T-helper 17 cell (primary cell): ENCODE results near the gene FAM177A1. TPM values are rescaled to one million over a fixed set of nuclear protein-coding genes. Genes with fewer than 3 reads are reported as not detected.
"Not testable (repeated sequence)": the region's sequence is repeated elsewhere in the genome, so short reads cannot be mapped to it uniquely, and the experiment has no call there.

Source experiments
- ATAC-seq: fragments of 150-1000 bp; cut with Tn5 transposase; 2 replicates; pipeline ENCODE4 v1.10.0; 2021; ENCODE audit warnings: mild to moderate bottlenecking, moderate library complexity
- DNase-seq, 3 donors: peaks; one replicate each; pipeline versions ENCODE4 v3.0.0 to v3.0.0-alpha.2; 2020 to 2021
- H3K9me3 ChIP-seq: one replicate; pipeline ENCODE4 v1.7.0; 2013; ENCODE audit warnings: low read length, mild to moderate bottlenecking; ENCODE audit not compliant: control insufficient read depth, poor library complexity, severe bottlenecking
- H3K27ac Mint-ChIP-seq: one replicate; pipeline ENCODE4 v1.8.0; 2022; ENCODE audit warnings: mild to moderate bottlenecking, moderate library complexity, mixed read lengths
- H3K27me3 Mint-ChIP-seq: one replicate; pipeline ENCODE4 v1.8.0; 2022; ENCODE audit warnings: mixed read lengths
- H3K36me3 Mint-ChIP-seq: one replicate; pipeline ENCODE4 v1.8.0; 2022; ENCODE audit warnings: low read depth, mixed read lengths
- H3K4me1 Mint-ChIP-seq: one replicate; pipeline ENCODE4 v1.8.0; 2022; ENCODE audit warnings: mild to moderate bottlenecking, mixed read lengths
- H3K4me3 Mint-ChIP-seq: one replicate; pipeline ENCODE4 v1.8.0; 2022; ENCODE audit warnings: mild to moderate bottlenecking, moderate library complexity, mixed read lengths
- total RNA-seq, 4 donors: library from RNA in 2 of 4; stranded (reverse) in 2 of 4; gene quantifications; one replicate each; pipeline ENCODE4 v1.2.3 and lab custom pipeline; 2022 to 2026

Gene FAM177A1, protein sequence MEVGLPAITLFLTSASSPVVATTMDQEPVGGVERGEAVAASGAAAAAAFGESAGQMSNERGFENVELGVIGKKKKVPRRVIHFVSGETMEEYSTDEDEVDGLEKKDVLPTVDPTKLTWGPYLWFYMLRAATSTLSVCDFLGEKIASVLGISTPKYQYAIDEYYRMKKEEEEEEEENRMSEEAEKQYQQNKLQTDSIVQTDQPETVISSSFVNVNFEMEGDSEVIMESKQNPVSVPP
- 100 to 1,000 TPM; 109 to 111 TPM for total RNA-seq
- 36.6 to 64.8 reads per million in 2 donors for total RNA-seq (lab: John Stamatoyannopoulos, UW)

DNA sequence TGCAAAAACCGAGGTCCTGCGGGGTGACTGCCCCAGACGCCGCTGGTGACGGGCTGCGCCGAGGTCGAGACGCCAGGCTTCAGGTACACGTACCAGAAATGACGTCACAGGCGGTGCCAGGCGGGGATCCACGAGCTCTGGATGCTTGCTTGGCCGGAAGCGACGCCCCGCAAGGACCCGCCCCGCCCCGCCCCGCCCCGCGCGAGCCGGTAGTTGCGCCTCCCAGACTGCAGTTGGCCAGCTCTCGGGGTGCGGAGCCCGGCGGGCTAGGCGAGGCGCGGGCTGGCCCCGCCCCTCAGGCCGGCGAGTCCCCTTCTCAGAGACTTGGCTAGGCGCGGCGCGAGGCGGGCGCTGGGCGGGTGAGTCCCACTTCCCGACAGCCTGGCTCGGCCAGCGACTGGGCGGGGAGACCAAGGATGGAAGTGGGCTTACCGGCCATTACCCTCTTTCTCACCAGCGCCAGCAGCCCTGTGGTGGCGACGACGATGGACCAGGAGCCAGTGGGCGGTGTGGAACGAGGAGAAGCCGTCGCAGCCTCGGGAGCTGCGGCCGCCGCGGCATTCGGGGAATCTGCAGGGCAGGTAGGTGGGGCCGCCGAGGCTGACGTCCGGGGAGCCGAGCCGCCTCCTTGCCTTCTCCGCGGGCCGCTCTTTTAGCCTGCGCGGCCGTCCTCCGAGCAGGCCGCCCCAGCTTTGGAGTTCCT, at the start of gene FAM177A1:
TSS of gene FAM177A1 (plus strand) at position 225 of the 703 bp plus-strand sequence. CDS start at position 417, 192 bp downstream.
- DNase-seq (peak; percentile 97 to 99 (median 98)), ATAC-seq (peak; percentile 87)
- H3K9me3 ChIP-seq, result no peaks in the 10 kb centered on the region
- H3K27me3 Mint-ChIP-seq, result no peaks in the 10 kb centered on the region
- peaks cover 22% of the 10 kb centered on the region for H3K4me1 Mint-ChIP-seq
- peak within 1 kb of the TSS; percentile 97 for H3K4me3 Mint-ChIP-seq
- peak within 1 kb of the TSS; percentile 99 for H3K27ac Mint-ChIP-seq
- H3K36me3 Mint-ChIP-seq, result peaks cover 2% of the 10 kb centered on the region

DNA sequence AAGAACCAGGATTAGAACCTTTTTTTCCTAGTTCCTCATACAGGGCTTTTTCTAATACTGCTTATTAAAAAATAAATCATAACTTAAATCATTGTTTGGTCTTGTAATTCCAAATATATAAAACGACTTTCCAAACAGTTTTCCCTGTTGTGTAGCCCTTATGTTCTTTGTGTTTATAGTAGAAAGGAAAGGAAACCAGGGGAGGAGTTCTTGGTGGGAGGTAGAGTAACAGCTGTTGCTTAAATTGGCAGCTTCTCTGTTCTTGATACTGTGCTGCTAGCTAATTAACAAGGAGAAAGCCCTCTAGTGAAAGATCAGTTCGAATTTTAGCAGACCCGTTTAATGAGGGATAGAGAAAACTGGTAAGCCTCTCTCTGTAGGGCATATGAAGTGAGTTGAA, 48.3 kb upstream of the FAM177A1 start:
- H3K4me1 Mint-ChIP-seq, result peaks cover 9% of the 10 kb centered on the region
- H3K27ac Mint-ChIP-seq, result peak overlapping the region; percentile 21
- H3K9me3 ChIP-seq, result no peaks in the 10 kb centered on the region
- H3K4me3 Mint-ChIP-seq, result no peak overlapping the region
- ATAC-seq, result no peak
- H3K36me3 Mint-ChIP-seq, result peaks cover 5% of the 10 kb centered on the region
- H3K27me3 Mint-ChIP-seq, result no peaks in the 10 kb centered on the region
- DNase-seq, result no peak

DNA sequence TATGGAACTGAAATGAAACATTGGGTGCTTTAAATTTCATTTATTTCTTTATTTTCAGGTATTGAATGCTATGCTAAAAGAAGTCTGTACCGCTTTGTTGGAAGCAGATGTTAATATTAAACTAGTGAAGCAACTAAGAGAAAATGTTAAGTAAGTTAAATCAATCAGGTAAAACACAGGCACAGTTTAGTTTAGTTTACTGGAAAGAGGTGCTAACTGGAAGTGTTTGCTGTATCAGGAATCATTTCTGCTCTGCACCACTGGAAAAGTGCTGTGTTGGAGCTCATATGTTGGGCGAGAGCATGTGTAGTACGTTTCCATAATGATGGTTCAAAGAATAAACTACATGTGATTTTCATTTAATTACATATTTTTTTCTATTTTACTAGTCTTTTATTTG, 46.6 kb upstream of the FAM177A1 start:
- no peak overlapping the region for H3K4me3 Mint-ChIP-seq
- no peaks in the 10 kb centered on the region for H3K27me3 Mint-ChIP-seq
- no peak for ATAC-seq
- no peak overlapping the region for H3K27ac Mint-ChIP-seq
- peaks cover 5% of the 10 kb centered on the region for H3K4me1 Mint-ChIP-seq
- DNase-seq, result no peak
- peaks cover 3% of the 10 kb centered on the region for H3K36me3 Mint-ChIP-seq
- H3K9me3 ChIP-seq, result no peaks in the 10 kb centered on the region

DNA sequence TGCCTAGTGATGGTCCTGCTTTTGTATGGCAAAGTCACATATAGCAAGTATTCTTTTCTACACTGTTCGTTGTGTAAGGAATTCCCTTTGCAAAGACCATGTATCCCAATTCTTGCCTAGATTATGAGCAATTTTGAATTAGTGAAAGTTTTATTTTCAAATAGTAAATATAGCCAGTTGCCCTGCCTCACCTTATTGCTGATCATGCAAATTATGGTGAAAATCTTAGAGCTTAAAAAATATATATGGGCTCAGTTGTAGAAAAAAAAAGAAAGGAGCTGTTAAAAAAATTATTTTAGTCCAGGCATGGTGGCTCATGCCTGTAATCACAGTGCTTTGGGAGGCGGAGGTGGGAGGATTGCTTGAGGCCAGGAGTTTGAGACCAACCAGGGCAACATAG, 44.5 kb upstream of the FAM177A1 start:
- Mint-ChIP-seq H3K4me3 (no peak overlapping the region), H3K27ac (no peak overlapping the region), H3K27me3 (no peaks in the 10 kb centered on the region), H3K36me3 (peaks cover 2% of the 10 kb centered on the region), H3K4me1 (peaks cover 4% of the 10 kb centered on the region)
- no peaks in the 10 kb centered on the region for H3K9me3 ChIP-seq
- no peak for ATAC-seq
- no peak for DNase-seq

DNA sequence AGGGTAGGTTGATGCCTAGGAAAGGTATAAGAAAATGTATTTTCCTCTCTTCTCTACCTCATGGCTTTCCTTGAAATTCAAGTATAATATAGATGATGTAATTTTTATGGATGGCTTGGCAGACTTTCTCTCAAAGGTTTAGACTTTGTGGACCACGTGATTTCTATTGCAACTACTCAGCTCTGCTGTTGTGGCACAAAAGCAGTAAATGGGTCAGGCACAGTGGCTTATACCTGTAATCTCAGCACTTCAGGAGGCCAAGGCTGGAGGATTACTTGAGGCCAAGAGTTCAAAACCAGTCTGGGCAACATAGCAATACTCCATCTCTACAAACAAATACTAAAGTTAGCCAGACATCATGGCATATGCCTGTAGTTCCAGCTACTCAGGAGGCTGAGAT, 41.2 kb upstream of the FAM177A1 start:
- H3K36me3 Mint-ChIP-seq, result peaks cover 5% of the 10 kb centered on the region
- no peaks in the 10 kb centered on the region for H3K9me3 ChIP-seq
- DNase-seq, result no peak
- peaks cover 2% of the 10 kb centered on the region for H3K4me1 Mint-ChIP-seq
- no peak overlapping the region for H3K4me3 Mint-ChIP-seq
- ATAC-seq, result no peak
- no peaks in the 10 kb centered on the region for H3K27me3 Mint-ChIP-seq
- no peak overlapping the region for H3K27ac Mint-ChIP-seq

DNA sequence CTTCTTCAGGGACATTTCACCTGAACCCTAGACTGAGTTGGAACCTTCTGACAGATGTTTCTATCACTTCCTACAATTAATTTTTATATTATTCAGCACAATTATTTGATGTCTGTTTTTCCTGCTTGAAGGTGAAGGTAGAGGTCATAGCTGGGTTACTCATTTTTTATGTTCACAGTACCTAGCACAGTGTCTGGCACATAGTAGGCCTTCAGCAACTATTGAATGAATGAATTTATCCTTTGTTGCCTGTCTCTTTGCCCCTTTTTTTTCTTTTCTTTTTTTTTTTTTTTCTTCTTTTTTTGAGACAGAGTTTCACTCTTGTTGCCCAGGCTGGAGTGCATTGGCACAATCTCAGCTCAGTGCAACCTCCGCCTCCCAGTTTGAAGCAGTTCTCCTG, 29.5 kb upstream of the FAM177A1 start:
- ATAC-seq, result no peak
- H3K27me3 Mint-ChIP-seq, result no peaks in the 10 kb centered on the region
- no peaks in the 10 kb centered on the region for H3K9me3 ChIP-seq
- peaks cover 24% of the 10 kb centered on the region for H3K36me3 Mint-ChIP-seq
- H3K27ac Mint-ChIP-seq, result peak overlapping the region; percentile 87
- H3K4me3 Mint-ChIP-seq, result no peak overlapping the region
- H3K4me1 Mint-ChIP-seq, result peaks cover 8% of the 10 kb centered on the region
- no peak for DNase-seq

DNA sequence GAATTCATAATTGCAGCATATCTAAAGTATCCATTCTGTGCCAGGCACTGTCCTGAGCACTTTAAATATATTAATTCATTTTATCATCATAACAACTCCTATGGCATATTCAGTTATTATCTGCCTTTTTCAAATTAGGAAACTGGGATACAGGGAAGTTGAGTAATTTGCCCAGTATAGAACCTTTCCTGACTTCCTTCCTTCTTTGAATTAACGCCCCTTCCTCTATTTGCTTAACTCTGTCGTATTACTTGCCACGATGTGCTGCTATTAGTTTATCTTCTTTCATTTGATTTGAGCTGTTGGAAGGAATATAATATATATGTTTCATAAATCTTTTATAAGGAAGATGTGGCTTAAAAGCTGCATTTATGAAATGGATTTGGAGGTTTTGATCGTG, 25.4 kb upstream of the FAM177A1 start:
- ATAC-seq, result no peak
- Mint-ChIP-seq H3K4me3 (peak overlapping the region; percentile 19), H3K27ac (no peak overlapping the region), H3K27me3 (no peaks in the 10 kb centered on the region), H3K4me1 (peaks cover 4% of the 10 kb centered on the region), H3K36me3 (peaks cover 20% of the 10 kb centered on the region)
- no peak for DNase-seq
- H3K9me3 ChIP-seq, result no peaks in the 10 kb centered on the region

DNA sequence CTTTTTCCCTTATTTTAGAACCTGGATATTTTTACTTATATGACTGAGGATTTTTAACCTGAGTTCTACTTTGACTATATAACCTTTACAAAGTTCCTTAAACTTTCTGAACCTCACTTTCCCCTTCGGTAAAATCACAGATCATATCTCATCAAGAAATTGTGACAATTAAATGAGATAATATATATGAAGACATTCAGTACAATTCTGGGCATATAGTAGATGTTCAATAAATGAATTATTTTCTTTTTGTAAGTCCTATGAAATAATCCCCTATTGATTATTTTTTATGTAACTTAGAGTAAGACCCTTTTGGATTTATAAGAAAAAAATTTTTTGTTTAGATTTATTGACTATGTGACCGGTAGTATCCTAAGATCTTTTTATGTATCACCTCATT, 17.6 kb upstream of the FAM177A1 start:
- Mint-ChIP-seq H3K4me1 (no peaks in the 10 kb centered on the region), H3K36me3 (peaks cover 5% of the 10 kb centered on the region), H3K27ac (no peak overlapping the region), H3K4me3 (no peak overlapping the region), H3K27me3 (no peaks in the 10 kb centered on the region)
- DNase-seq (no peak), ATAC-seq (no peak)
- H3K9me3 ChIP-seq, result peaks cover 3% of the 10 kb centered on the region

DNA sequence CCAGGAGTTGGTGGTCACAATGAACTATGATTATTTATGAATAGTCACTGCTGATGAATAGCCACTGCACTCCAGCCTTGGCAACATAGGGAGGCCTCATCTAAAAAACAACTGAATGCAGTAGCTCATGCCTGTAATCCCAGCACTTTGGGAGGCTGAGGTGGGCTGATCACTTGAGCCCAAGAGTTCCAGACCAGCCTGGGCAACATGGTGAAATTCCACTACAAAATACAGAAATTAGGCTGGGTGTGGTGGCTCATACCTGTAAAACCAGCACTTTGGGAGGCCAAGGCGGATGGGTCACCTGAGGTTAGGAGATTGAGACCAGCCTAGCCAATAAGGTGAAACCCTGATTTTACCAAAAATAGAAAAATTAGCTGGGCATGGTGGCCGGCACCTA, 13.5 kb upstream of the FAM177A1 start:
- no peaks in the 10 kb centered on the region for H3K4me1 Mint-ChIP-seq
- H3K4me3 Mint-ChIP-seq, result no peak overlapping the region
- DNase-seq (no peak), ATAC-seq (no peak)
- peaks cover 11% of the 10 kb centered on the region for H3K9me3 ChIP-seq
- H3K36me3 Mint-ChIP-seq, result peaks cover 5% of the 10 kb centered on the region
- H3K27ac Mint-ChIP-seq, result no peak overlapping the region
- no peaks in the 10 kb centered on the region for H3K27me3 Mint-ChIP-seq

DNA sequence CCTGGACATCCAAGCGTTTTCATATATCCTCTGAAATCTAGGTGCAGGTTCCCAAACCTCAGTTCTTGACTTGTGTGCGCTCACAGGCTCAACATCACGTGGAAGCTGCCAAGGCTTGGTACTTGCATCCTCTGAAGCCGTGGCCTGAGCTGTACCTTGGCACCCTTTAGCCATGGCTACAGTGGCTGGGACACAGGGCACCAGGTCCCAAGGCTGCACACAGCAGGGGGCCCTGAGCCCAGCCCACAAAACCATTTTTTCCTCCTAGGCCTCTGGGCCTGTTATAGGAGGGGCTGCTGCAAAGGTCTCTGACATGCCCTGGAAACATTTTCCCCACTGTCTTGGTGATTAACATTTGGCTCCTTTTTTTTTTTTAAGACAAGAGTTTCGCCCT, 11.6 kb upstream of the FAM177A1 start:
- no peak overlapping the region for H3K4me3 Mint-ChIP-seq
- no peak for ATAC-seq
- peaks cover 11% of the 10 kb centered on the region for H3K9me3 ChIP-seq
- no peak overlapping the region for H3K27ac Mint-ChIP-seq
- no peaks in the 10 kb centered on the region for H3K27me3 Mint-ChIP-seq
- H3K36me3 Mint-ChIP-seq, result no peaks in the 10 kb centered on the region
- no peak for DNase-seq
- H3K4me1 Mint-ChIP-seq, result no peaks in the 10 kb centered on the region

DNA sequence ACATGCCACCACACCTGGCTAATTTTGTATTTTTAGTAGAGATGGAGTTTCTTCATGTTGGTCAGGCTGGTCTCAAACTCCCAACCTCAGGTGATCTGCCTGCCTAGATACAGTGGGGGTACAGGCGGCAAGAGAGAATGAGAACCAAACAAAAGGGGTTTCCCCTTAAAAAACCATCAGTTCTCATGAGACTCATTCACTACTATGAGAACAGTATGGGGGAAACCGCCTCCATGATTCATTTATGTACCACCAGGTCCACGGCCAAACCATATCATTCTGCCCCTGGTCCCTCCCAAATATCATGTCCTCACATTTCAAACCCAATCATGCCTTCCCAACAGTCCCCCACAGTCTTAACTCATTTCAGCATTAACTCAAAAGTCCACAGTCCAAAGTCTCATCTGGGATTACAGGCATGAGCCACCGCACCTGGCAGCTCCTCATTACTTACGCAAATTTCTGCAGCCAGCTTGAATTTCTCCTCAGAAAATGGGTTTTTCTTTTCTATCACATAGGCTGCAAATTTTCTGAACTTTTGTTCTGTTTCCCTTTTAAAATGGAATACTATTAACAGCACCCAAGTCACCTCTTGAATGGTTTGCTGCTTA, 11.0 kb upstream of the FAM177A1 start:
- peaks cover 11% of the 10 kb centered on the region for H3K9me3 ChIP-seq
- not testable (repeated sequence) for H3K4me1 Mint-ChIP-seq, H3K4me3 Mint-ChIP-seq, H3K27ac Mint-ChIP-seq, H3K36me3 Mint-ChIP-seq, H3K27me3 Mint-ChIP-seq, DNase-seq, ATAC-seq

DNA sequence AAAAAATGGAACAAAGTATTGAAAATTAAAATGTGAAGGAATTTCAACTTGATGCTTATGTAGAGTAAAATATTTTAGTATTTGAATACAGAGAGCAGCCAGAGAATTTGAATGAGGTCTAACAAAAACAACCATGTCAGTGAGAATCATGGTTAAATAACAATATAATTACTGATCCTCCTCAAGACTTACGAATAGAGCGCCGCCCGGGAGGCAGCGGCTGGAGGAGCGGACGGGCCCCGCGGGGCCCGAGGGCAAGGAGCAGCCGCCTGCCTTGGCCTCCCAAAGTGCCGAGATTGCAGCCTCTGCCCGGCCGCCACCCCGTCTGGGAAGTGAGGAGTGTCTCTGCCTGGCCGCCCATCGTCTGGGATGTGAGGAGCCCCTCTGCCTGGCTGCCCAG, 7.8 kb upstream of the FAM177A1 start:
- not testable (repeated sequence) for H3K36me3 Mint-ChIP-seq, H3K4me3 Mint-ChIP-seq, H3K9me3 ChIP-seq, H3K27ac Mint-ChIP-seq, ATAC-seq, H3K4me1 Mint-ChIP-seq, DNase-seq, H3K27me3 Mint-ChIP-seq

DNA sequence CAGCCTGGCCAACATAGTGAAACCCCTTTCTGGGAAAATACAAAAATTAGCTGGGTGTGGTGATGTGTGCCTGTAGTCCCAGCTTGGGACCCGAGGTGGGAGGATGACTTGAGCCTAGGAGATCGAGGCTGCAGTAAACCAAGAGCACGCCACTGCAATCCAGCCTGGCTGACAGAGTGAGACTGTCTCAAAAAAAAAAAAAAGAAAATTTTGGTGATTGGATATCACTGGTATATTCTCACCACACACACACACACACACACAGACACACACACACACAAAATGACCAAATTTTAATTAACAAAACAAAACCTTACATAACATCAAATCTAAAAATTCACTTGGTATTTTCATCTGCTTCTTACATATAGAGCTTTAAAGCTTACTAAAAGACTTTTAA, 3.4 kb upstream of the FAM177A1 start:
- H3K36me3 Mint-ChIP-seq, result peaks cover 2% of the 10 kb centered on the region
- no peaks in the 10 kb centered on the region for H3K27me3 Mint-ChIP-seq
- H3K27ac Mint-ChIP-seq, result peak overlapping the region; percentile 57
- H3K4me3 Mint-ChIP-seq, result no peak overlapping the region
- H3K4me1 Mint-ChIP-seq, result peaks cover 16% of the 10 kb centered on the region
- ATAC-seq (no peak), DNase-seq (no peak)
- no peaks in the 10 kb centered on the region for H3K9me3 ChIP-seq
